Measurements from ENCODE around the gene USP10. TPM values are rescaled to one million over a fixed set of nuclear protein-coding genes. Genes with fewer than 3 reads are reported as not detected.

USP10 gene
- total RNA-seq, 1 experiment from 2014 or later, result 132 TPM

DNA sequence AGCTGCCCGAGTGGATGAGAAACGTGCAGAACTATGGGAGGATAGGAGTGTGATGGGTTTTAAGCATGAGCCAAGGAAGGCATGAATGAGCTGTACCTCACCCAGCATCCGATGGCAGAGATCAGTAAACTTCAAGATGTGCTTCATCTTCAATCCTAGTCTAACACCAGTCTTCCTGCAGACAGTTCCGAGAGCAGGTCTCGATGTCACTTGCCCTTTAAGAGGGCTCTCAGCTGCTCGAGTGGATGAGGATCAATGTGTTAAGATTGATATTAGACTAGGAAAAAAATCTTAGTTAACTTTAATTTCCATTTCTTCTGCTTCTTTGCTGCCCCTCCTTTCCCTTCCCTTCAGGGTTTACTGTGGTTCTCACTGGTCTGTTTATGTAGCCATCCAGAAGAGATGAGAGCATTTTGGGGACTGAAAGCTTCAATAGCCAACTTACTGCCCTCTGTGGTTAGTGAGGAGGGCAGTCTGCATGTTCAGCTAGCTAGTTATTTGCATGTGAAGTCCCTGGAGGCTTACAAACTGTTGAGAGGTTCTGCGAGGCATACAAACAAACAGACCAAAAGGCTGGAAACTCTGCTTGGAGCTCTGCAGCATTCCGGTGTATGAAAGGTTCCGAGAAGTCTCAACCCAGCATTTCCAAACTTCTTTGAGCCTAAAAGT, 36.2 kb upstream of the USP10 start:
- no peak overlapping the region for H3K4me3 ChIP-seq (ENCODE audit: insufficient read depth, low read depth, low read length)
- DNase-seq, result no peak
- H3K36me3 ChIP-seq (replicated peaks; ENCODE audit: control insufficient read depth, insufficient read depth, low read length), result peaks cover 7% of the 10 kb centered on the region
- no peaks in the 10 kb centered on the region for H3K27me3 ChIP-seq (ENCODE audit: control insufficient read depth, insufficient read depth, low read length)

DNA sequence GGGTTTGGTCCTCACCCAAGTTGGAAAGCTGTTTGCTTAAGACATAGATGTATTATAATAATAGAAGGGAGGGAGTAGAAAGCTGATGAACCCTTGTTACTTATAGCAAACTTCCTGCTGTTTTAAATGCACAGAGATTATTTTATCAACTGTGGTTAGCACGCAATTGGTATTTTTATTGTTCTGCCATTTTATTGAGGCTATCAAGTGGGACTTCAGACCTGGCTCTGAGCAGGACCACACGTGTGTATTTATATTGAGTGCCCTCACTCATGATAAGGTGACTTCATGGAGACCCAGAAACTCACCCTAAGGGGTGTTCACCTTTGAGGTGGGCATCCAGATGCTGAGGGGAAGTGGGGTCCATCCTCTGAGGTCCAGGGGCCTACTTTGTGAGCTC, 34.4 kb upstream of the USP10 start:
- Histone ChIP-seq H3K27me3 (ENCODE audit: control insufficient read depth, insufficient read depth, low read length) (no peaks in the 10 kb centered on the region), H3K4me3 (ENCODE audit: insufficient read depth, low read depth, low read length) (no peak overlapping the region), H3K36me3 (replicated peaks; ENCODE audit: control insufficient read depth, insufficient read depth, low read length) (peaks cover 6% of the 10 kb centered on the region)
- DNase-seq, result no peak

DNA sequence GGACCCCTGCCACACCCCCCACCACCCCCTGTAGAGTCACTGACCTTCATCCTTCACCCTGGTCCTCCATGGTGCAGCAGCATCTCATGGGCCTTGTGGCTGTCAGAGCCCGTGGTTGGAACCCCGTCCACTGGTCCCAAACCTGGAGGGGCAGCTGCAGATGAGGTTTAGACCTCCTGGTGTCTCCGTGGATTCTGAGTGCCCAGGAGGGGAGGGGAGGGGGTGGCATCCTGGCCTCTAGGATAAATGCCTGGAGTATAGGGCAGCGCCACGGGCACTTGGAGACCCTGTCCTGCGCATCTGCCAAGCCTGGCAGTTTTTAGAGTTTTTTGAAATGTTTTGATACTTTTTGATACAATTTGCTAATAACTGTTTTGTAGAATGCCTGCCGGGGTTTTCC, 34.0 kb upstream of the USP10 start:
- DNase-seq, result no peak
- Histone ChIP-seq H3K36me3 (replicated peaks; ENCODE audit: control insufficient read depth, insufficient read depth, low read length) (peaks cover 5% of the 10 kb centered on the region), H3K27me3 (ENCODE audit: control insufficient read depth, insufficient read depth, low read length) (no peaks in the 10 kb centered on the region), H3K4me3 (ENCODE audit: insufficient read depth, low read depth, low read length) (no peak overlapping the region)

DNA sequence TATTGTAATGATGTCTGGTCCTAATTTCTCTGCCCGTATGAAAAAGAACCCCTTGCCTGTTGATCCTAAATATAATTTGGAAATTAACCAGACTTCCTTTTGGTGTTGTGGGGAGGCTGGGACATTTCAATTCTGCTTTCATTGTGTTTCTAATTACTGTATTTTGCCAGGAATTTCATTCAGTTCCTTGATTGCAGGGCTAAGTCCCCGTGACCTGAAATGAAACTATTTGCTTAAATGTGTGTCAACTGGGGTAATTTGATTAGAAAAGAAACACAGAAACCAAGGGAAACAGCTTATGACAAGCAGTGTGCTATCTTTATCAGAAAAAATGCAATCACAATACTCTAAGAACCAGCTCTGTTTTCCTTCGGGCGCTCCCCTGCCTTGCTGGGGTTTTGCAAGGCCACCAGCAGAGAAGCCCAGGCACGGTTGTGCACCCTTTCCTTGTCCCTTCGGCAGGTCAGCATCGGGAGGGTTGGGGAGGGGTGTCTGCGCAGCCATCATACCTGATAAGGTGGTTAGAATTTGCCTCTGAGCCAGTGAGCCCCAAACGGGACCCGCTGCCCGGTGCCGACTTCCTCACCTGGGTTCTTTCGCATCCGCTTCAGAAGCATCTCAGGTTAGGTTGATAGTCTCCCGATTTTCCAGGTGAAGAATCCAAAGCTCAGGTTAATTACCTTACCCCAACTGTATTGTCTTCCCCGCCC, 32.0 kb upstream of the USP10 start:
- DNase-seq, result peak; percentile 69
- Histone ChIP-seq H3K36me3 (replicated peaks; ENCODE audit: control insufficient read depth, insufficient read depth, low read length) (peaks cover 4% of the 10 kb centered on the region), H3K27me3 (ENCODE audit: control insufficient read depth, insufficient read depth, low read length) (no peaks in the 10 kb centered on the region), H3K4me3 (ENCODE audit: insufficient read depth, low read depth, low read length) (no peak overlapping the region)

DNA sequence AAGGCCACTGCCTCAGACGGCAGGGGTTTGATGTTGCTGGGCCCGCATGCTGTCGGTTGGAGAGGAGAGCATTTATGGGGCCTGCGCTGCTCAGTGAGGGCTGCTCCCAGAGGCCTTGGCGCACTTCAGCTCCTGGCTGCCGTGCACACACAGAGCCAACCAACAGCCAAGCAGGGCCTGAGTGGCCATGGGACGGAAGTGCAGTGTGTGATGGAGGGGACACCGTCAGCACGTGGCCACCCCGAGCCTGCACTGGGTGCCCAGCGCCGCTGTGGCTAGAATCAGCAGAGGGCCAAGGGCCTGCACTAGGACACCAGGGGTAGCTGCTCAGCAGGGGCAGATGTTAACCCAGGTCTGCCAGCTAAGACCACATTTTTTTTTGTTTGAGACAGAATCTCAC, 29.7 kb upstream of the USP10 start:
- peak; percentile 52 for DNase-seq
- Histone ChIP-seq H3K4me3 (ENCODE audit: insufficient read depth, low read depth, low read length) (no peak overlapping the region), H3K36me3 (replicated peaks; ENCODE audit: control insufficient read depth, insufficient read depth, low read length) (0 out of 2 replicates have a peak, but pooled peaks cover 1% of the 10 kb centered on the region)

DNA sequence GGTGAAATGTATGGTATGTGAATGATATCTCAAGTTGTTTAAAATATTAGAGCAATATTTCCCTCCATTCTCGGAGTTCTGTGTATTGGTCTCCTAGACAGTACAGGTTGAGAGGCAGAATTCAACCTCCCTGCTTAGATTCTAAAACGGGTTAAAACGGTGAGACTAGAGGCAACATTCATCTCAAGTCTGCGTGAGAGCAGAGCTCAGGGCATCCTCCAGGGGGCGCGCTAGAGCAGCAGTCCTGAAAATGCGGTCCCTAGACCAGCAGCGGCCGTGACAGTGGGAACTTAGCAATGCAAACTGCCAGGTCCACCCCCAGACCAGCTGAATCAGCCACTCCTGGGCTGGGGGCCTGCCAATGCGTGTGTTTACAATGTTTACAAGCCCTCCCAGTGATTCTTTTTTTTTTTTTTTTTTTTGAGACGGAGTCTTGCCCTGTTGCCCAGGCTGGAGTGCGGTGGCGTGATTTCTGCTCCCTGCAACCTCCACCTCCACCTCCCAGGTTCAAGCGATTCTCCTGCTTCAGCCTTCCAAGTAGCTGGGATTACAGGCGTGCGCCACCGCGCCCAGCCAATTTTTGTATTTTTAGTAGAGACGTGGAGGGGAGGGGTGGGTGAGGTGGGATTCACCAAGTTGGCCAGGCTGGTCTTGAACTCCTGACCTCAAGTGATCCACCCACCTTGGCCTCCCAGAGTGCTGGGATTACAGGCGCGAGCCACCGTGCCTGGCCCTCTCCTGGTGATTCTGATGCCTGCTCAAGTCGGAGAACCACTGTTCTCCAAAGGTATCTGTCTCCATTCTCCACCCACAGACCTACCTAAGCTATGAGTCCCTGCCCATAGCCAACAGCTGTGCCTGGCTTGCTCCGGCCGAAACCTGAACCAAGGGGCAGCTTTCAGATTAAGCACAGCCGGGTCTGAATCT, 27.3 kb upstream of the USP10 start:
- Histone ChIP-seq H3K27me3 (ENCODE audit: control insufficient read depth, insufficient read depth, low read length) (no peaks in the 10 kb centered on the region), H3K36me3 (replicated peaks; ENCODE audit: control insufficient read depth, insufficient read depth, low read length) (0 out of 2 replicates have a peak, but pooled peaks cover 1% of the 10 kb centered on the region), H3K4me3 (ENCODE audit: insufficient read depth, low read depth, low read length) (no peak overlapping the region)
- peak; percentile 90 for DNase-seq

More for the DNA sequence above, 29.7 kb upstream of the USP10 start:
- no peaks in the 10 kb centered on the region for H3K27me3 ChIP-seq (ENCODE audit: control insufficient read depth, insufficient read depth, low read length)

DNA sequence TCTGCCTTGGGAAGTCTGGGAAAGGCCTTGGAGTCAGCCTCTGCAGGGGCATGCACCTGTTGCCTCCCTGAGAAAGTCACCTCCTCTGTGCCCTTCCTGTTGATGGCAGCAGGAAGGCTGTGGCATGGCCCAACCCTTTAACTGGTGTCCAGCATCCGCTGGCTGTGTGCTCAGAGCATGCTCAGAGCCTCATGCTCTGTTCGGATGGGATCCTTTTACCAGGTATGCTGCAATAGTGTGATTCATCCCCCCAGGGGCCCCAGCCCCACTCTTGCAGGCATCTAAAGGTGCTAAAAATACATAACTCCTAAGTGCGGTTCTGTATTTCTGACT, 26.6 kb upstream of the USP10 start:
- no peak for DNase-seq
- no peaks in the 10 kb centered on the region for H3K27me3 ChIP-seq (ENCODE audit: control insufficient read depth, insufficient read depth, low read length)
- no peak overlapping the region for H3K4me3 ChIP-seq (ENCODE audit: insufficient read depth, low read depth, low read length)
- 0 out of 2 replicates have a peak, but pooled peaks cover 1% of the 10 kb centered on the region for H3K36me3 ChIP-seq (replicated peaks; ENCODE audit: control insufficient read depth, insufficient read depth, low read length)

DNA sequence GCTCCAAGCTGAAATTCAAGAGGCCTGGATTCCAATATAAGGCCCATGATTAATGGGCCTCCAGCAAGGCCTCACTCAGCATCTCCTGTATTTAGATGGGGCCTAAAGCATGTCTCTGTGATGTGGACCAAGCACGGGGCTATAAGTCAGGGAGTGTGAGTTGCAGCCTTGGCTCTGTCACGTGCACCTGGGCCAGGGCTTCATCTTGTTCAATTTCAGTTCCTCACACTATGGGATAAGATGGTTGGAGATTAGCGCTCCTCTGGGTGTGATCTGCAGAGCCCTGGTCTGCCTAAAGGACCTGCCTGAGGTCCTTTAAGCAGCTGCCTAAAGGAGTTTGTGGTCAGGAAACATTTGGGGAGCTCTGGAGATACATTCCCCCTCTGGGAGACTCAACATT, 26.2 kb upstream of the USP10 start:
- no peak overlapping the region for H3K4me3 ChIP-seq (ENCODE audit: insufficient read depth, low read depth, low read length)
- no peak for DNase-seq
- H3K36me3 ChIP-seq (replicated peaks; ENCODE audit: control insufficient read depth, insufficient read depth, low read length), result no peaks in the 10 kb centered on the region
- no peaks in the 10 kb centered on the region for H3K27me3 ChIP-seq (ENCODE audit: control insufficient read depth, insufficient read depth, low read length)

DNA sequence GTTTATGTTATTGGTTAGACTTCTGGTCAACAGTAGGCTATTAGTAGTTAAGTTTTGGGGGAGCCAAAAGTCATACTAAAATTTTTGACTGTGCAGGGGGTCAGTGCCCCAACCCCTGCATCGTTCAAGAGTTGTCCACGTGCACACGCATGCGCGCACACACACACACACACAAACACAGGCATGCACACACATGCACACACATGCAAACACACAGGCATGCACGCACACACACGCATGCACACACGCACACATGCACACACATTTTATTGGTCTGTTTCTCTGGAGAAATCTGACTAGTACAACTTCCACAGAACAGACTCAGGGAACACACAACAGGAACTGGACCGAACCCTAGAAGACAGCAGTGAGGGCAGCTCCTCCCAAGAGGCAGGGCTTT, 24.4 kb upstream of the USP10 start:
- no peak for DNase-seq
- Histone ChIP-seq H3K4me3 (ENCODE audit: insufficient read depth, low read depth, low read length) (no peak overlapping the region), H3K27me3 (ENCODE audit: control insufficient read depth, insufficient read depth, low read length) (no peaks in the 10 kb centered on the region), H3K36me3 (replicated peaks; ENCODE audit: control insufficient read depth, insufficient read depth, low read length) (no peaks in the 10 kb centered on the region)

DNA sequence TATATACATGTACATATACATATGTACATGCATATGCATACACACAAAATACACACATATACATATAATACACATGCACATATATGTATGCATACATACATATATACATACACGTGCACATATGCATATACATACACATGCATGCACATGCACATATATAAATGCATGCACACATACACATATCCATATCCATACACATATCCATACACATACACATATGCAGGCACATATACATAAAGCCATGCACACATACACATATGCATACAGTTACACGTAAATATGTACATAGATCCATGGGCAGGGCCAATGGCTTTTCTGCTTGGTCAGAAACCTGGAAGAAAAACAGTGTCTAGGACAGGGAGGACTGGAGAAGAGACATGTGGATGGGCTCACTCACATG, 23.9 kb upstream of the USP10 start:
- Histone ChIP-seq H3K27me3 (ENCODE audit: control insufficient read depth, insufficient read depth, low read length) (no peaks in the 10 kb centered on the region), H3K36me3 (replicated peaks; ENCODE audit: control insufficient read depth, insufficient read depth, low read length) (no peaks in the 10 kb centered on the region), H3K4me3 (ENCODE audit: insufficient read depth, low read depth, low read length) (no peak overlapping the region)
- no peak for DNase-seq

DNA sequence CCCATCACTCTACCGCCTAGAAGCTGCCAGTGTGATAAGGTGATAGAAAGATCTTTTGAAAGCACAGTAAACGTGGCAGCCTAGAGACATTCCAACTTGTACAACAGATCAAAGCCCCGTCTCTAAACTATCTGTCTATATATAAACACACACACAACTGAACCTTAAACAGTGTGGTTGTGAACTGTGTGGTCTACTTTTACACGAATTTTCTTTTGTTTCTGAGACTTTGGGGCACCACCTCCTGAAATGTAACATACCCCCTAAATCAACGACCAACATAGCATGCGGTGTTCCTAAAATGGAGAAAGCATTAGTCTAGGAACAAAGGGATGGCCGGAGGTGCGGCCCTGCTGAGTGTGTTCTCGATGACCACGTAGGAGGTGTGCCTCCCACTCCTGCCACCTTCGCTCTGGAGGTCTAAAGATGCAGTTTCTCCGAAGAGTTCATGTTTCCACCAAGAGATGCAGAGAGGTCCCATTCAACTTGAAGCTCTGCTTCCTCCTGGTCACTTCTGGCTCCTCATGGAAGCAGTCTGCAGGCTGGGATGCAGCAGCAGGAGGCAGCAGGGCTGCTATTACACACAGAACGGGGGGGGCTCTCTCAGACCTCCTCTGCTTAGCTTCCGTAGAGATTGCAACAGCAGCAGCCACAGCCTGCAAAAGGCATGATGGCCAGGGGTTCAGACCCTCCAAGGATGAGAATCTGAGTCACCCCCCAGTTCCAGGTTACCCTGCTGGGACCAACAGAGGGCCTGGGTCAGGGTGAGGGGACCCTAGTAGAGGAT, 22.6 kb upstream of the USP10 start:
- Histone ChIP-seq H3K36me3 (replicated peaks; ENCODE audit: control insufficient read depth, insufficient read depth, low read length) (no peaks in the 10 kb centered on the region), H3K4me3 (ENCODE audit: insufficient read depth, low read depth, low read length) (no peak overlapping the region), H3K27me3 (ENCODE audit: control insufficient read depth, insufficient read depth, low read length) (no peaks in the 10 kb centered on the region)
- peak; percentile 52 for DNase-seq

DNA sequence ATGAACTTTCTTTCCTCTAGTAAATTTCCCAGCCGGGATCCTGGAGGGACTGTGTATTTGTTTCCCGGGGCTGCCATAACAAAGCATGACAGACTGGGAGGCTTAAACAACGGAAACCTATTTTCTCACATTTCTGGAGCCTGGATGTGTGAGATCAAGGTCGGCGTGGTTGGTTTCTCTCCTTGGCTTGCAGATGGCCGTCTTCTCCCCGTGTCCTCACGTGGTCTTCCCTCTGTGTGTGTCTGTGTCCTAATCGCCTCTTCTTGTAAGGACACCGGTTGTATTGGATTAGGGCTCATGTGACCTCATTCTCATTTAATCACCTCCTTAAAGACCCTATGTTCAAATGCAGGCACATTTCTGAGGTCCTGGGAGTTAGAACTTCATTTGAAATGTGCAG, 22.0 kb upstream of the USP10 start:
- Histone ChIP-seq H3K36me3 (replicated peaks; ENCODE audit: control insufficient read depth, insufficient read depth, low read length) (no peaks in the 10 kb centered on the region), H3K4me3 (ENCODE audit: insufficient read depth, low read depth, low read length) (no peak overlapping the region), H3K27me3 (ENCODE audit: control insufficient read depth, insufficient read depth, low read length) (no peaks in the 10 kb centered on the region)
- no peak for DNase-seq

DNA sequence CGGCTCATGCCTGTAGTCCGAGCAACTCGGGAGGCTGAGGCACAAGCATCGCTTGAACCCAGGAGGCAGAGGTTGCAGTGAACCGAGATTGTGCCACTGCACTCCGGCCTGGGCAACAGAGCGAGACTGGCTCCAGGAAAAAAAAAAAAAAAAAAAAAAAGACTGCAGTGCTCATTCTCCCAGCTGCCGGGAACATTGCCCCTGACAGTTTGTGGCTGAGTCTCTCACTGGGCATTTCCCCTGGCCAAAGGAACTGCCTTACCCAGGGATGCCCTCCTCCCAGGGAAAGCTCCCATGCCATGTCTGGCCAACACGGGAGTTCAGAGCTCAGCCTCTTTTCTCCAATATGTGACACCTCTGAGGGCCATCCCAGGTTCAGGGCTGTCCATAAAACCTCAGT, 21.3 kb upstream of the USP10 start:
- no peaks in the 10 kb centered on the region for H3K27me3 ChIP-seq (ENCODE audit: control insufficient read depth, insufficient read depth, low read length)
- no peak overlapping the region for H3K4me3 ChIP-seq (ENCODE audit: insufficient read depth, low read depth, low read length)
- H3K36me3 ChIP-seq (replicated peaks; ENCODE audit: control insufficient read depth, insufficient read depth, low read length), result no peaks in the 10 kb centered on the region
- no peak for DNase-seq

DNA sequence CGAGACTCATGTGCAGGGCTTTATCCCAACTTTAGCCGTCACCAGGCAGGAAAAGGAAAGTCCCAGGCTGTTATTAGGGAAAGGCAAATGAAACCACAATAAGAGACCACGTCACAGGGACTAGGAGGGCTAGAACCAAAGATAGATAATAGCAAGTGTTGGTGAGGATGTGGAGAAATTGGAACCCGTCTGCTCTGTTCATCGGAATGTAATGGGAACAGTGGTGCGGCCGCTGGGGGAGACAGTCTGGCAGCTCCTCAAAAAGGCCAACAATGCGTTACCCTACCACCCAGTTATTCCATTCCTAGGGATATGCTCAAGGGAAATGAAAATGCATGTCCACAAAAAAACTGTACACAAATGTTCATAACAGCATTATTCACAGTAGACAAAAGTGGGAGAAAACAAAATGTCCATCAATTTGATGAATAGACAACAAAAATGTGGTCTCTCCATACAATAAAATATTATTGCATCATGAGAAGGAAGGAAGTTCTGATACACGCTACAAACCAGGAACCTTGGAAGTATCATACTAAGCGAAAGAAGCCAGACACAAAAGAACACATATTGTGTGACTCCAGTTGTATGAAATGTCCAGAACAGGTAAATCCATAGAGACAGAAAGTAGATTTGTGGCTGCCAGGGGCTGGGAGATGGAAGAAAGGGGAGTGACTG, 19.5 kb upstream of the USP10 start:
- Histone ChIP-seq H3K36me3 (replicated peaks; ENCODE audit: control insufficient read depth, insufficient read depth, low read length) (no peaks in the 10 kb centered on the region), H3K27me3 (ENCODE audit: control insufficient read depth, insufficient read depth, low read length) (no peaks in the 10 kb centered on the region), H3K4me3 (ENCODE audit: insufficient read depth, low read depth, low read length) (no peak overlapping the region)
- DNase-seq, result no peak

All from H7 (cell line).